Naive thymus-derived CD8-positive, alpha-beta T cell (primary cell): ENCODE data around the gene CNIH2. TPM values are rescaled to one million over a fixed set of nuclear protein-coding genes. Genes with fewer than 3 reads are reported as not detected.

Experiments
- ATAC-seq, 2 donors: fragments of 150-1000 bp; cut with Tn5 transposase in 1 of 2; sonication (Bioruptor Pico), chemical (Tn5 transposase) in 1 of 2; 1 replicate in 1 of 2; 2 replicates in 1 of 2; pipeline ENCODE4 v1.10.0; 2021; ENCODE audit warnings: mild to moderate bottlenecking in 2 of 2, moderate library complexity in 2 of 2
- POLR2A ChIA-PET: fragments of 350-600 bp; sonication (Branson Sonifier 250); formaldehyde crosslinking; loops from one replicate; lab custom pipeline; 2021; ENCODE audit warnings: antibody characterized with exemption; lab: Charles Lee
- DNase-seq, 10 donors: peaks; one replicate each; pipeline versions ENCODE4 v3.0.0 to v3.0.0-alpha.2; 2020 to 2022
- H3K27ac Mint-ChIP-seq, 10 donors: one replicate each; pipeline ENCODE4 v1.8.0; 2020 to 2022; ENCODE audit warnings: mild to moderate bottlenecking in 10 of 10, mixed read lengths in 10 of 10, moderate library complexity in 4 of 10, inconsistent platforms in 1 of 10
- H3K27me3 Mint-ChIP-seq, 5 donors: one replicate each; pipeline ENCODE4 v1.8.0; 2021 to 2022; ENCODE audit warnings: mixed read lengths in 5 of 5
- H3K36me3 Mint-ChIP-seq, 3 donors: one replicate each; pipeline ENCODE4 v1.8.0; 2020 to 2022; ENCODE audit warnings: mixed read lengths in 3 of 3, mild to moderate bottlenecking in 2 of 3, inconsistent platforms in 1 of 3
- H3K4me1 Mint-ChIP-seq, 4 donors: one replicate each; pipeline ENCODE4 v1.8.0; 2021 to 2022; ENCODE audit warnings: mixed read lengths in 4 of 4
- H3K4me3 Mint-ChIP-seq, 10 donors: one replicate each; pipeline ENCODE4 v1.8.0; 2020 to 2022; ENCODE audit warnings: mild to moderate bottlenecking in 10 of 10, mixed read lengths in 10 of 10, moderate library complexity in 6 of 10, inconsistent platforms in 1 of 10
- H3K9me3 Mint-ChIP-seq, 9 donors: one replicate each; pipeline ENCODE4 v1.8.0; 2020 to 2022; ENCODE audit warnings: mixed read lengths in 9 of 9, mild to moderate bottlenecking in 3 of 9, inconsistent platforms in 1 of 9, moderate library complexity in 1 of 9
- polyA plus RNA-seq, 3 donors: library from polyadenylated mRNA; unstranded; fragments of 300-500 nt; fragmentation: Illumina TruSeq; gene quantifications; one replicate each; pipeline ENCODE4 v1.2.3, GENCODE V29; 2021
- total RNA-seq, 8 experiments: library from RNA in 2 of 8; stranded (reverse) in 2 of 8; gene quantifications; one replicate each; pipeline ENCODE4 v1.2.3 and lab custom pipeline; 2021 to 2026

Gene CNIH2
- total RNA-seq (1 to 10 TPM; 1.1 to 2.8 TPM), polyA plus RNA-seq (not detected), total RNA-seq (lab: John Stamatoyannopoulos, UW) (0.30 to 3.0 (median 1.2) reads per million in 6 experiments)

DNA sequence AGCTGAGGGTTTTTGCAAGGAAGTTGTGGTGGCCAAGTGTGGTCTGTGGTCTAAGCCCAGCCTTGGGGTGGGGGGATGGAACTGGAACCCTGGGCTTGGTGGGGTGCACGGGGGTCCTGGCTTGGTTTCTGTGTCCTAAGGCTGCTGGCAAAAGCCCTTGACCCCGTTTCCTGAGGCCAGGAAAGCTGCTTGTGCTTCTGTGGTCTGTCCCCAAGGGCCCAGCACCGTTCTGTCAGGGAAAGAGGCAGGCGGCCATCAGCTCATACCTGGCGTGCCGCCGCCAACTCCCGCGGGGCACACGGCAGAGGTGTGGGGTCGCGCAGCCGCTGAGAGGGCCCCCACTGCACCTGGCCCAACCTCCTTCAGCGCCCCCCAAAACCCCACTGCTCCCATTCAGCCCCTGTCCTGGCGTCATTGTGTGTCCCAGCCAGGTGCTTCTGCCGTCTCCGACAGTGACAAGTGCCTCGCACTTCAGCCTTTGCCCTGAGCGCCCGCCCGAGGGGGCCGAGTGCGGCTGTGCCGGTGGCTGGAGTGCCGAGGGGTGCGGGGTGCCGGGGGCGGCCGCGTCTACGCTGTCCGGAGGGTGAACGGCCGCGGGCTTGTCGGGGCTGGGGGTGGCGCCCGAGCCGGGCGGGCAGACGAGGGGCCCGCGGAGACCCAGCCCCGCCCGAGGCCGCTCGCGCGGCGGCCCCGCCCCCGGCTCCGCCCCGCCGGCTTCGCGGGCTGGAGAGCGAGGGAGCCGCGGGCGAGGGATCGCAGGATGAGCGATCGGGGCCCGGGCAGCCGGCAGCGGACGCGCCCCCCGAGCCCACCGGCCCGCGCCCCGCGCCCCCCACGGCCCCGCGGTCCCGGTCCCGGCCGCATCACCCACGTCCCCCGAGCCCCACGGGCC lies at the start of gene CNIH2:
CNIH2 (plus strand) TSS at position 705 of the 892 bp plus-strand sequence. CDS start 282 bp downstream, outside the sequence.
- DNase-seq = peak in 7 of 10 donors; percentile 30 to 66 (median 49)
- peaks cover 15 to 57% (median 41%) of the 10 kb centered on the region in 4 donors for H3K4me1 Mint-ChIP-seq
- H3K36me3 Mint-ChIP-seq = peaks cover 2 to 37% (median 3%) of the 10 kb centered on the region in 3 donors
- peak within 1 kb of the TSS; percentile 48 to 80 (median 66) for H3K4me3 Mint-ChIP-seq
- POLR2A ChIA-PET = interaction anchor here (1.1 to 11.2 kb wide), 3 partner anchors 10 to 15 kb away, joined by 3 to 102 read pairs (median 5); partner anchors contain the start of genes RAB1B and YIF1A
- peak within 1 kb of the TSS in 8 of 10 donors; percentile 62 to 93 (median 78) for H3K27ac Mint-ChIP-seq
- peaks cover 0 to 3% (median 0%) of the 10 kb centered on the region in 5 donors for H3K27me3 Mint-ChIP-seq
- H3K9me3 Mint-ChIP-seq = no peaks in the 10 kb centered on the region
- peak; percentile 37 to 50 for ATAC-seq

DNA sequence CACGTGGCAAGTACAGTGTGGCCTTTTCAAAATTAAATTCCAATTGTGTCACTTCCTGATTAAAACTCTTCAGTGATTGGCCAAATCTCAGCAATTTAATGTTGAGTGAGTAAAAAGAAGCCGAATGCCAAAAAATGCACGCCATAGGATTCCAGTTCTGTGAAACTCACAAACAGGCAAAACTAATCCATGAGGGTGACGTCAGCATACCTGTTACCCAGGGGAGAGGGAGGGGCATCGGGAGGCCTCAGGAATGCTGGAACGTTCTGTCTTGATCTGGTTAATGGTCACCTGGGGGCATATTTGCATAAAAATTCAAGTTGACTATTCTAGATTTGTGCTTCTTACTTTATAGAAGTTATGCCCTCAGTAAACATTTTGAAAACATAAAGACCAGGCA lies 49.5 kb upstream of the CNIH2 start:
- peak overlapping the region in 1 of 10 donors; percentile 69 for H3K27ac Mint-ChIP-seq
- POLR2A ChIA-PET = no interaction called here
- H3K27me3 Mint-ChIP-seq = no peaks in the 10 kb centered on the region
- H3K4me3 Mint-ChIP-seq = no peak overlapping the region
- H3K9me3 Mint-ChIP-seq = no peaks in the 10 kb centered on the region
- H3K36me3 Mint-ChIP-seq = peaks cover 0 to 75% (median 21%) of the 10 kb centered on the region in 3 donors
- DNase-seq (no peak), ATAC-seq (no peak)
- peaks cover 0 to 6% (median 0%) of the 10 kb centered on the region in 4 donors for H3K4me1 Mint-ChIP-seq

DNA sequence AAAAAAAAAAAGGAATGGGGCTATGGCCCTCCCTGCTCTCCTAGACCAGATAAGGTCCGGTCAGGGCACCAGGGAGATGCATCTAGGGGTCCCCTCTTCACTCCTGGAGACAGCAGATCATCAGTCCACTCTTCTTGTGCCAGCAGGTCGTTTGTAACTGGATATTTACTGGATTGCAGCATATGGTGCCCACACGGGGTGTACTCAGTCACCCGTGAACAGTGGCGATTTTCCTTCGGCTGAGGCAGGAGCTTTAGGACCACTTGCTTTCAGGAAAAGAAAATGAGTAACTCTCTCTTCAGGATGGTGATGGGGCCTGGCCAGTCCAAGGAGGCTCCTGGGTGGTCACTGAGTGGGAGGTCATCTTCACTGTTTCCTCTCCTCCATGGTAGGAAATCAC lies 47.8 kb upstream of the CNIH2 start:
- POLR2A ChIA-PET = interaction anchor here (0.6 kb wide), 3 partner anchors 25 to 156 kb away, joined by 3 to 4 read pairs (median 3); no protein-coding TSS in a partner anchor
- Mint-ChIP-seq H3K4me3 (no peak overlapping the region), H3K36me3 (peaks cover 0 to 77% (median 22%) of the 10 kb centered on the region in 3 donors), H3K27me3 (no peaks in the 10 kb centered on the region), H3K27ac (peak overlapping the region in 3 of 10 donors; percentile 38 to 91 (median 69)), H3K9me3 (no peaks in the 10 kb centered on the region), H3K4me1 (peaks cover 0 to 6% (median 0%) of the 10 kb centered on the region in 4 donors)
- ATAC-seq (no peak), DNase-seq (no peak)

DNA sequence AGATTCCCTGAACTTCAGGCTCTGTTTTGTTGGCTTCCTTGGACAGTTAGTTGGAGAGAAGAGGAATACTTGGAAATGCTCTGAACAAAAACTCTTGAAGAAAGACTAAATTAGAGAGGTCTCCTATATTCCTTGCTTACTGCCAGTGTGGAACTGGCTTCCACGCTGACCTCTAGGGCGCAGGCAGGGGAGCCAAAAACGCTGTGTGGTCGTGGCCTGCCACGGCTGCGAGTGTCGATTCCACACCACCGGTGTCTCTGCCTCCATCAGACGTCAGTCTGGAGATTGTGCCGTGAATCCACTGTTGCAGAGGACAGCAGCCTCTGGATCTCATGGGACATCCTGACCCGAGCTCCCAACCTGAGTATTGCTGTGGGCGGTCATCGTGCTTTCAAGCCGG lies 47.0 kb upstream of the CNIH2 start:
- DNase-seq (no peak), ATAC-seq (no peak)
- H3K4me1 Mint-ChIP-seq = peaks cover 0 to 6% (median 0%) of the 10 kb centered on the region in 4 donors
- H3K27me3 Mint-ChIP-seq = no peaks in the 10 kb centered on the region
- POLR2A ChIA-PET = no interaction called here
- peak overlapping the region in 1 of 10 donors; percentile 24 for H3K4me3 Mint-ChIP-seq
- H3K36me3 Mint-ChIP-seq = peaks cover 0 to 79% (median 21%) of the 10 kb centered on the region in 3 donors
- peak overlapping the region in 3 of 10 donors; percentile 27 to 47 (median 27) for H3K27ac Mint-ChIP-seq
- no peaks in the 10 kb centered on the region for H3K9me3 Mint-ChIP-seq

DNA sequence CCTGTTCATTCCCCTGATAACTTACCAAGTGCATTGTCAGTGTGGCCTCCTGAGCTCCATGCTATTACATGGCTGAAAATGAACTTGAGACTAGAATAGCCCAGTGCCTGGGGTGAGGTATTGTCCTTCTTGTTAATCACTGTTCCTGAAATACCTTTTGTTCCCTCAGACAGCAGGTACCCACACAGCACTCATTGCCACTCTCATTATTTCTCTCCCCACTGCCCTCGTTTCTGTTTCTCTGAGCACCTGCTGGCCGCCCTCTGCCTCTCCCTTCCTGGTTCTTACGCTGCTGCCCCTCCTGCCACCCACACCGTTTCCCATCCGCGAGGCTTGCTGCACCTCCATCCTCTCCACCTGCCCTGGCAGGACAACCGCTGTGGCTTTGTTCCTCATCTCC lies 46.4 kb upstream of the CNIH2 start:
- DNase-seq (no peak), ATAC-seq (no peak)
- Mint-ChIP-seq H3K27me3 (no peaks in the 10 kb centered on the region), H3K4me1 (peaks cover 0 to 6% (median 0%) of the 10 kb centered on the region in 4 donors), H3K4me3 (no peak overlapping the region), H3K36me3 (peaks cover 0 to 82% (median 21%) of the 10 kb centered on the region in 3 donors), H3K27ac (peak overlapping the region in 3 of 10 donors; percentile 51 to 83 (median 71)), H3K9me3 (no peaks in the 10 kb centered on the region)
- POLR2A ChIA-PET = no interaction called here

DNA sequence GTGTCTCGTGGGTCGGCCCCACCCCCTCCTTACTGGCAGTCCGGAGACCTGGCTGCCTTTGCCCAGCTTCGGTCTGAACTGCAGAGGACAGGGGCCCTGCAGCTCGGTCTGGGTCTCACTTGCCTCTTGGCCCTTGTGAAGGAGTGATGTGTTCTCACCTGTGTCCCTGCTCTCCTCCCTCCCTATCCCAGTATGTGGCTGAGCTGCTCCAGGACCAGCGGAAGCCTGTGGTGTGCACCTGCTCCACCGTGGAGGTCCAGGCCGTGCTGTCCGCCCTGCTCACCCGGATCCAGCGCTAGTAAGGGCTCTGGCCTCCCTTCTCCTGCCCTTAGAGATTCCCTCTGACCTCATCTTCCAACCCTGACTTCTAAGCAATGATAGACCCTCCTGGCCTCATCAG lies 45.2 kb upstream of the CNIH2 start:
- H3K36me3 Mint-ChIP-seq = peaks cover 0 to 91% (median 21%) of the 10 kb centered on the region in 3 donors
- H3K4me3 Mint-ChIP-seq = peak overlapping the region in 1 of 10 donors; percentile 52
- no peaks in the 10 kb centered on the region for H3K27me3 Mint-ChIP-seq
- ATAC-seq = no peak
- POLR2A ChIA-PET = interaction anchor here (0.6 kb wide), 1 partner anchor 107 kb away, joined by 6 read pairs; no protein-coding TSS in a partner anchor
- no peak for DNase-seq
- peaks cover 0 to 6% (median 2%) of the 10 kb centered on the region in 4 donors for H3K4me1 Mint-ChIP-seq
- H3K9me3 Mint-ChIP-seq = no peaks in the 10 kb centered on the region
- H3K27ac Mint-ChIP-seq = peak overlapping the region in 1 of 10 donors; percentile 71

DNA sequence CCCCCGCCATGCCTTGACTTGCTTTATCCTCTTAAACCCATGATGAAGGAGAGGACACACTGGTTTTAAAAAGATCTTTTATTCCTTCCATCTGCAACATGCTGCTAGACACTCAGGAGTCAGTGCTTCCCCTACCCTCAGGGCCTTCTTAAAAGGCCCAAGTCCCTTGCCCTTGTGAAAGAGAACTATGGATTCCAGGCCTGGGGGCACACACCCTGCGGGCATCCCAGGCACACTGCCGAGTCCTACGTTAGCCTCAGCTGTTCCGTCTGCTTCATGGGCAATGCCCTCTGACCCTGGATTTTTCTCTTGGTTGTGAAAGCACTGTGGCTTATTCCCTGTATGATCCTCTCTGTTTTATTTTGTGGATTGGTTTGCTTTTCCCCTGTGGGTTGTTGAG lies 44.7 kb upstream of the CNIH2 start:
- POLR2A ChIA-PET = interaction anchor here (0.6 kb wide), 1 partner anchor 107 kb away, joined by 6 read pairs; no protein-coding TSS in a partner anchor
- peaks cover 0 to 91% (median 22%) of the 10 kb centered on the region in 3 donors for H3K36me3 Mint-ChIP-seq
- ATAC-seq (no peak), DNase-seq (no peak)
- peak overlapping the region in 3 of 10 donors; percentile 35 to 77 (median 71) for H3K27ac Mint-ChIP-seq
- no peak overlapping the region for H3K4me3 Mint-ChIP-seq
- H3K27me3 Mint-ChIP-seq = no peaks in the 10 kb centered on the region
- no peaks in the 10 kb centered on the region for H3K9me3 Mint-ChIP-seq
- H3K4me1 Mint-ChIP-seq = peaks cover 0 to 6% (median 2%) of the 10 kb centered on the region in 4 donors

DNA sequence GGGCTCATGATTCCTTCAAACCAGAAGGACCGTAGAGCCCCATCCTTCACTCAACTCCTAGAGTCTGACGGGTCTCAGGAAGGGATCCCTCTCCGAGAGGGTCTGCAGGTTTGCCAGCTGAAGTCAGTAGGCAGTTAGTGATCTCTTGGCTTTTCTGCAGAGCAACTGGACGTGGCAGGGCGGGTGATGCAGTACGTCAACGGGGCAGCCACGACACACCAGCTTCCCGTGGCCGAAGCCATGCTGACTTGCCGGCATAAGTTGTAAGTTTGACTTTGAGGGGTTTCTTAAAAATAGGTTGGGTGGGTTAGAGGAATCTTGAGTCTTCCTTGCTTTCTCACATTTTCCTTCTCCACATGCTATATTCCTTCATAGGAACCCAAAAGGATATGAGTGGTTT lies 42.8 kb upstream of the CNIH2 start:
- H3K27ac Mint-ChIP-seq = peak overlapping the region in 1 of 10 donors; percentile 52
- DNase-seq (no peak), ATAC-seq (no peak)
- H3K4me1 Mint-ChIP-seq = peaks cover 0 to 5% (median 3%) of the 10 kb centered on the region in 4 donors
- no peaks in the 10 kb centered on the region for H3K27me3 Mint-ChIP-seq
- no peaks in the 10 kb centered on the region for H3K9me3 Mint-ChIP-seq
- no peak overlapping the region for H3K4me3 Mint-ChIP-seq
- H3K36me3 Mint-ChIP-seq = peaks cover 0 to 94% (median 17%) of the 10 kb centered on the region in 3 donors
- POLR2A ChIA-PET = no interaction called here

DNA sequence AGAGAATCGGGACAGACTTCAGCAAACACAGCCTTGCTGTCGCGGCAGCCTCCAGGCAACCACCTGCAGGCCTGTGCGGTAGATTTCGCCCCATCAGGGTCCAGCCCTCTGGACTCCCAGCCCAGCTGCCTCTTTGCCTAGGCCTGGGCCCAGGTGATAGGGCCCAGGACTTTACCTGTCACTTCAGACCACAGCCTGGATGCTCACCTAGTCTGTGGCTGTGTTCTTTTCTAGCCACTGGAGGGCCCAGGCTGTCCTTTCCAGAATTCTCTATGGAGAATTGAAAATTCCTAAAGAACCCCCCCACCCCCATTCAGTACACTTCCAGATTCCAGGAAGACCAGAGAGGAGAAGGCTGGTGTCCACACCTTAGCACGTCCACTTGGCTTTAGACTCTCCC lies 40.1 kb upstream of the CNIH2 start:
- H3K4me1 Mint-ChIP-seq = peaks cover 3 to 12% (median 6%) of the 10 kb centered on the region in 4 donors
- POLR2A ChIA-PET = interaction anchor here (0.5 kb wide), 1 partner anchor 17 kb away, joined by 6 read pairs; no protein-coding TSS in a partner anchor
- DNase-seq (no peak), ATAC-seq (no peak)
- no peaks in the 10 kb centered on the region for H3K27me3 Mint-ChIP-seq
- peaks cover 0 to 91% (median 7%) of the 10 kb centered on the region in 3 donors for H3K36me3 Mint-ChIP-seq
- H3K27ac Mint-ChIP-seq = peak overlapping the region in 3 of 10 donors; percentile 29 to 87 (median 36)
- no peaks in the 10 kb centered on the region for H3K9me3 Mint-ChIP-seq
- no peak overlapping the region for H3K4me3 Mint-ChIP-seq

DNA sequence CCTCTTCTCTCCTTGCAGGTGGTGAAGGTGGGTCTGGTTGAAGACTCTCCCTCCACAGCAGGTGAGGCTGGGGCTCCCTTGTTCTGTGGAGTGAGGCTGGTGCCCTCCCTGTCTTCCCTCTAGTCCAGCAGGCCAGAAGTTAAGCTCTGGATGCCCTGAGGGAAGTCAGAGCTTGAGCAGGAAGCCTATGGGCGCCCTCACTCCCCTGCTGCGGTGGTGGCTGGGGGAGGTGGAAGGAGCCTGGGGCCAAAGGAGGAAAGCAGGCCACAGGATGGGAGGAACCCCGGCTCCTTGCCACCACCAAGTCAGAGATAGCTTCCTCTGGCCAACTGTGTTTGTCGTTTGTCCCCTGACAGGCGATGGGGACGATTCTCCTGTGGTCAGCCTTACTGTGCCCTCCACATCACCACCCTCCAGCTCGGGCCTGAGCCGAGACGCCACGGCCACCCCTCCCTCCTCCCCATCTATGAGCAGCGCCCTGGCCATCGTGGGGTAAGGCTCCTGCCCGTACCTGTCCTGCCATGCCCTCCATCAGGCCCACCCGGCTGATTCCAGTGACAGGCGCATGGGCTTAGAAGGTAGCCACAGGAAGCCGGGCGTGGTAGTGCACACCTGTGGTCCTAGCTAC lies 39.1 kb upstream of the CNIH2 start:
- POLR2A ChIA-PET = interaction anchor here (0.6 kb wide), 1 partner anchor 15 kb away, joined by 3 read pairs; no protein-coding TSS in a partner anchor
- DNase-seq = no peak
- H3K27me3 Mint-ChIP-seq = no peaks in the 10 kb centered on the region
- H3K36me3 Mint-ChIP-seq = peaks cover 0 to 89% (median 3%) of the 10 kb centered on the region in 3 donors
- no peak for ATAC-seq
- H3K4me1 Mint-ChIP-seq = peaks cover 4 to 13% (median 11%) of the 10 kb centered on the region in 4 donors
- H3K4me3 Mint-ChIP-seq = no peak overlapping the region
- no peaks in the 10 kb centered on the region for H3K9me3 Mint-ChIP-seq
- H3K27ac Mint-ChIP-seq = peak overlapping the region in 3 of 10 donors; percentile 44 to 75 (median 73)

DNA sequence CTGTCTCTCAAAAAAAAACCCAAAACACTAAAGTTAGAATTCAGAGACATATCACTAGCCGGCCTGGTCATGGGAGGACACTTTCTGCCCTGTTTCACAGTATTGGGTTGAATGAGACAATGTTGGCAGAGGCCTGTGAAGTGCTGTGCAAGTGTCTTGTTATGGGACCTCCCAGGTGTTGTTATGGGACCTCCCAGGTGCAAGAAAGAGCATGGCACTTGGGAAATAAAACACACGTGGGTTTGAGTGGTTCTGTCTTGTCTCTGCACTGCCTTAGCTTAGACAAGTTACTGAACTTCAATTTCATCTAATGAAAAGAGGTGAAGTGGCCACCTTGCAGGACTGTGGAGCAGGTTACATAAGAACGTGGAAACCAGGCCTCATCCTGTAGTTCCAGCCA lies 38.5 kb upstream of the CNIH2 start:
- ATAC-seq (no peak), DNase-seq (no peak)
- Mint-ChIP-seq H3K27ac (peak overlapping the region in 4 of 10 donors; percentile 41 to 75 (median 45)), H3K4me1 (peaks cover 4 to 19% (median 12%) of the 10 kb centered on the region in 4 donors), H3K9me3 (no peaks in the 10 kb centered on the region), H3K27me3 (no peaks in the 10 kb centered on the region), H3K4me3 (no peak overlapping the region), H3K36me3 (peaks cover 0 to 90% (median 3%) of the 10 kb centered on the region in 3 donors)
- POLR2A ChIA-PET = interaction anchor here (0.6 kb wide), 1 partner anchor 16 kb away, joined by 3 read pairs; no protein-coding TSS in a partner anchor
